OCI-LY3 (cell line): Measurements from ENCODE around the gene PRSS56.
"Not testable (repeated sequence)": the region's sequence is repeated elsewhere in the genome, so short reads cannot be mapped to it uniquely, and the experiment has no call there.

Experiments used
- H2AFZ ChIP-seq: fragments of 200-600, 300-600 bp; shearing (Covaris generic); 2 replicates; pipeline ENCODE4 v1.6.0; 2014; ENCODE audit warnings: antibody characterized with exemption, low read depth, low read length
- H3K27ac ChIP-seq: fragments of 200-600, 300-600 bp; sonication (generic); 2 replicates; pipeline ENCODE4 v1.5.1; 2014; ENCODE audit warnings: mild to moderate bottlenecking, low read length, moderate library complexity, mixed read lengths
- H3K27me3 ChIP-seq: fragments of 200-600, 300-600 bp; sonication (generic); 2 replicates; pipeline ENCODE4 v1.6.1; 2014; ENCODE audit warnings: low read depth, low read length, mixed read lengths
- H3K36me3 ChIP-seq: fragments of 200-600, 300-600 bp; sonication (generic); replicated peaks from 2 replicates; pipeline ENCODE3; 2014; ENCODE audit warnings: low read depth, low read length, mixed read lengths
- H3K4me1 ChIP-seq: fragments of 300-600, 200-600 bp; sonication (generic); 2 replicates; pipeline ENCODE4 v1.6.1; 2014; ENCODE audit warnings: low read length, mixed read lengths
- H3K4me2 ChIP-seq: fragments of 200-600, 300-600 bp; sonication (generic); 2 replicates; pipeline ENCODE4 v1.6.1; 2014; ENCODE audit warnings: low read length, mixed read lengths
- H3K4me3 ChIP-seq: fragments of 300-600, 200-600 bp; sonication (generic); 2 replicates; pipeline ENCODE4 v1.5.1; 2014; ENCODE audit warnings: antibody characterized with exemption, mild to moderate bottlenecking, low read length, moderate library complexity
- H3K79me2 ChIP-seq: fragments of 300-600, 200-600 bp; shearing (Covaris generic); 2 replicates; pipeline ENCODE4 v1.6.1; 2014; ENCODE audit warnings: mild to moderate bottlenecking, low read length, mixed read lengths
- H3K9ac ChIP-seq: fragments of 300-600, 200-600 bp; shearing (Covaris generic); 2 replicates; pipeline ENCODE4 v1.6.0; 2014; ENCODE audit warnings: mild to moderate bottlenecking, low read length, moderate library complexity
- H3K9me3 ChIP-seq: fragments of 200-600, 300-600 bp; shearing (Covaris generic); 2 replicates; pipeline ENCODE4 v1.6.1; 2014; ENCODE audit warnings: low read length, mixed read lengths; ENCODE audit not compliant: insufficient read depth
- H4K20me1 ChIP-seq: fragments of 200-600, 300-600 bp; sonication (generic); 2 replicates; pipeline ENCODE4 v1.6.1; 2016; ENCODE audit warnings: low read length, mixed read lengths; ENCODE audit not compliant: insufficient read depth
- EZH2phosphoT487 ChIP-seq: fragments of 200-600 bp; shearing (Covaris generic); IDR thresholded peaks from 2 replicates; pipeline ENCODE4 v1.6.1; 2018; ENCODE audit warnings: antibody characterized with exemption, mixed run types, low read depth
- TF ChIP-seq, protein P1 (sequence below): fragments of 200-600, 300-600 bp; sonication (generic); IDR thresholded peaks from 2 replicates; pipeline ENCODE4 v1.5.1; 2014; ENCODE audit warnings: antibody characterized with exemption, low read length, low read depth

The PRSS56 gene

DNA sequence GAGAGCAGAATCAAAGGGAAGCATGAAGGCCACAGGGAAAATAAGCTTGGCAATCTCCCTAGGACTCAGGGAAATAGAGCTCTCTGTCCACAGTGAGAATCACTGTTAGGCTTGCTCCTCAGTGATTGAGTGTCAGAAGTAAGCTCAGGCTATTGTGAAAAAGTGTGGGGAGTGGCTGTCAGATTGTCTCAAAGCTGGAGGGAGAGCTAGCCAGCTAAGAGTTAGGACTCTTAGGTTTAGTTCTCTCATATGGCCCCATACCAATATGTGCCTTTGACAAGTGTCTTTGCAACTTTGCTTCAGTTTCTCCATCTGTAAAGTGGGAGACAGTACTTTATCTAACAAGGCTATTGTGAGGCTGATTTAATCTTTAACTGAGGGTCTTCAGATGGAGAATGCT is 47.5 kb downstream of the PRSS56 start:
- peaks cover under 1% of the 10 kb centered on the region; the same call in 1 of the 2 replicates for H3K4me1 ChIP-seq
- no peak overlapping the region for H3K4me3 ChIP-seq
- H4K20me1 ChIP-seq: no peaks in the 10 kb centered on the region
- H3K9ac ChIP-seq: no peak overlapping the region
- peaks cover 19% of the 10 kb centered on the region for H3K36me3 ChIP-seq
- H3K79me2 ChIP-seq: no peaks in the 10 kb centered on the region
- no peaks in the 10 kb centered on the region for H3K27me3 ChIP-seq
- no peak for TF ChIP-seq EZH2phosphoT487
- TF ChIP-seq, protein P1, sequence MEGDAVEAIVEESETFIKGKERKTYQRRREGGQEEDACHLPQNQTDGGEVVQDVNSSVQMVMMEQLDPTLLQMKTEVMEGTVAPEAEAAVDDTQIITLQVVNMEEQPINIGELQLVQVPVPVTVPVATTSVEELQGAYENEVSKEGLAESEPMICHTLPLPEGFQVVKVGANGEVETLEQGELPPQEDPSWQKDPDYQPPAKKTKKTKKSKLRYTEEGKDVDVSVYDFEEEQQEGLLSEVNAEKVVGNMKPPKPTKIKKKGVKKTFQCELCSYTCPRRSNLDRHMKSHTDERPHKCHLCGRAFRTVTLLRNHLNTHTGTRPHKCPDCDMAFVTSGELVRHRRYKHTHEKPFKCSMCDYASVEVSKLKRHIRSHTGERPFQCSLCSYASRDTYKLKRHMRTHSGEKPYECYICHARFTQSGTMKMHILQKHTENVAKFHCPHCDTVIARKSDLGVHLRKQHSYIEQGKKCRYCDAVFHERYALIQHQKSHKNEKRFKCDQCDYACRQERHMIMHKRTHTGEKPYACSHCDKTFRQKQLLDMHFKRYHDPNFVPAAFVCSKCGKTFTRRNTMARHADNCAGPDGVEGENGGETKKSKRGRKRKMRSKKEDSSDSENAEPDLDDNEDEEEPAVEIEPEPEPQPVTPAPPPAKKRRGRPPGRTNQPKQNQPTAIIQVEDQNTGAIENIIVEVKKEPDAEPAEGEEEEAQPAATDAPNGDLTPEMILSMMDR: no peak
- no peak overlapping the region for H3K4me2 ChIP-seq
- H2AFZ ChIP-seq: no peak overlapping the region
- H3K9me3 ChIP-seq: no peaks in the 10 kb centered on the region
- H3K27ac ChIP-seq: no peak overlapping the region

DNA sequence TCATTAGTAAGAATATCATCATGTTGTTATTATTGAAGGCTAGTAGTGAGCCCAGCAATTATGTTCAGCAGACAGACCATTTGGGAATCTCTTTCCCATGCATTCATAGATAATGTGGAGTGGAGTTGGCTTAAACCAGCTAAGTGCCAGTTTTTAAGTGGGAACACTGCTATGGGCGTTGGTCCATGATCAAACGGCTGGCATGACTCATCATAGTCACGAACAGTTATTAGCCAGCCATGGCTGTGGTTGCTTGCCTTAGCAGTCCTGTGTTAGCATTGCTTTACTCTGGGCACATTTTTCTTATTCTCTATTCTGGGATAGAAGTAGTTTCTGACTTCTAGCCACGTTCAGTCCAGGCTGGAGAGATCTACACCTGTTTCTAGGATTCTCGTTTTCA is 48.0 kb downstream of the PRSS56 start:
- H3K4me2 ChIP-seq: no peak overlapping the region
- no peak overlapping the region for H2AFZ ChIP-seq
- H3K9ac ChIP-seq: no peak overlapping the region
- TF ChIP-seq, protein P1: no peak
- no peak for TF ChIP-seq EZH2phosphoT487
- no peaks in the 10 kb centered on the region for H4K20me1 ChIP-seq
- no peak overlapping the region for H3K27ac ChIP-seq
- H3K36me3 ChIP-seq: peaks cover 19% of the 10 kb centered on the region
- no peak overlapping the region for H3K4me3 ChIP-seq
- no peaks in the 10 kb centered on the region for H3K27me3 ChIP-seq
- H3K79me2 ChIP-seq: no peaks in the 10 kb centered on the region
- no peaks in the 10 kb centered on the region for H3K4me1 ChIP-seq
- no peaks in the 10 kb centered on the region for H3K9me3 ChIP-seq

DNA sequence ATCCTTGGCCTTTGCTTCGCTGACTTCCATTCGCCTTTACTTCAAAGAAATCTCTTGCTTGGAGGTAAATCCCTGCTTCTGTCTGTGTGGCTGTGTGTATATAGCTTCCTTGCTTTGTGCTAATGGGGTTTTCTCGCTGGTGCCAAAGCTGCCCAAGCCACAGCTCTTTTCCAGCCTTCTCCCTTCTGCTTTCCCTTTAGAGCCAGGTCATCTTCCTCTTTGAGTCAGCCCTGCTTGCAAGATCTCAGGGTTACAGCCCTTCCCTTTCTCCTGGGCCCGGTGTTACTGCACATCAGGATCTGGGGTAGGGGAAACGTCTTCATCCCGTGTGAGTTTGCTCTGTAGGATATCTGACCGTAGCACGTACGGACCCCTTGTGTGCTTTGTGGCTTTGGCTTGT is 49.4 kb downstream of the PRSS56 start:
- Histone ChIP-seq H3K4me3 (no peak overlapping the region), H3K9me3 (no peaks in the 10 kb centered on the region), H3K4me1 (no peaks in the 10 kb centered on the region), H4K20me1 (no peaks in the 10 kb centered on the region), H3K4me2 (no peak overlapping the region), H3K9ac (no peak overlapping the region), H2AFZ (no peak overlapping the region), H3K79me2 (no peaks in the 10 kb centered on the region), H3K27me3 (no peaks in the 10 kb centered on the region), H3K27ac (no peak overlapping the region), H3K36me3 (peaks cover 15% of the 10 kb centered on the region)
- TF ChIP-seq EZH2phosphoT487: no peak
- TF ChIP-seq, protein P1: no peak

DNA sequence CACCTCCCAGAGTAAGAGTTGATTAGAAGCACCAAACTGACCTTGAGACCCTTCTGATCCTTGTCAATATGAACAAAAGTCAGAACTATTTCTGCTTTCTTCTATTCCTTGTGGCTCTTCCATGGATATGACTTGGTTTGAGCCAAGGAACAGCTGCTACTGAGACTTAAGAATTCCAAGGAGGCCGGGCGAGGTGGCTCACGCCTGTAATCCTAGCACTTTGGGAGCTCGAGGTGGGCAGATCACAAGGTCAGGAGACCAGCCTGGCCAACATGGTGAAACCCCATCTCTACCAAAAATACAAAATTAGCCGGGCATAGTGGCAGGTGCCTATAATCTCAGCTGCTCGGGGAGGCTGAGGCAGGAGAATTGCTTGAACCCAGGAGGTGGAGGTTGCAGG is 50.3 kb downstream of the PRSS56 start:
- H3K4me1 ChIP-seq, H3K27ac ChIP-seq, H3K9me3 ChIP-seq, H3K4me2 ChIP-seq, H3K27me3 ChIP-seq, H3K79me2 ChIP-seq, H3K9ac ChIP-seq, H2AFZ ChIP-seq, H3K4me3 ChIP-seq, H4K20me1 ChIP-seq: not testable (repeated sequence)
- H3K36me3 ChIP-seq: peaks cover 12% of the 10 kb centered on the region

DNA sequence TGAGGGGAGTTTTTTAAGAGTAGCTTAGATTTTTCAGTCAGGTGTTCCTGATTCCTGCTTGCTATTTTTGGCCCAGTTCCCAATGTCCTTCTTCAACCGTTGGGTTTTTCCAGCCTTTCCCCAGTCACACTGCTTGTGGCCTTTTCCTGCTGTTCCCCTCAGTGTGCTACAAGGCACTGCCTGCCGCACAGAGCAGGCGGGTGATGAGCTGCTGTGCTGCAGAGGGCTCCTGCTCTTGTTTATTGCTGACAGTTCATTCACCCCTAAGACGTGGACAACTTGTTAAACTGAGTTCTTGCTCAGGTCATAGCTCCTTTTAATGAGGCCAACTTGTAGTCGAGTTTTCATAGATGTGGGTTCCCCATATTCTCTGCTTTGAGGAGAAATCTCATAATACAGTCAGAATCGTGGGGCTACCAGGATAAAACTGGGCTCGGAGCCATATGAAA is 50.9 kb downstream of the PRSS56 start:
- H2AFZ ChIP-seq: no peak overlapping the region
- no peak for TF ChIP-seq EZH2phosphoT487
- TF ChIP-seq, protein P1: no peak
- peaks cover 12% of the 10 kb centered on the region for H3K36me3 ChIP-seq
- no peaks in the 10 kb centered on the region for H4K20me1 ChIP-seq
- H3K9me3 ChIP-seq: no peaks in the 10 kb centered on the region
- no peaks in the 10 kb centered on the region for H3K27me3 ChIP-seq
- H3K27ac ChIP-seq: no peak overlapping the region
- no peaks in the 10 kb centered on the region for H3K4me1 ChIP-seq
- no peak overlapping the region for H3K4me3 ChIP-seq
- no peaks in the 10 kb centered on the region for H3K79me2 ChIP-seq
- H3K9ac ChIP-seq: no peak overlapping the region
- H3K4me2 ChIP-seq: no peak overlapping the region
